Hematopoietic multipotent progenitor cell treated with erythropoietin and hydrocortisone succinate and interleukin-3 and kit ligand, for 8 days (in vitro differentiated cells): ENCODE results near the gene VSNL1.

Experiments
- DNase-seq: peaks from one replicate; pipeline ENCODE4 v3.0.0-alpha.2; 2015

Gene VSNL1

DNA sequence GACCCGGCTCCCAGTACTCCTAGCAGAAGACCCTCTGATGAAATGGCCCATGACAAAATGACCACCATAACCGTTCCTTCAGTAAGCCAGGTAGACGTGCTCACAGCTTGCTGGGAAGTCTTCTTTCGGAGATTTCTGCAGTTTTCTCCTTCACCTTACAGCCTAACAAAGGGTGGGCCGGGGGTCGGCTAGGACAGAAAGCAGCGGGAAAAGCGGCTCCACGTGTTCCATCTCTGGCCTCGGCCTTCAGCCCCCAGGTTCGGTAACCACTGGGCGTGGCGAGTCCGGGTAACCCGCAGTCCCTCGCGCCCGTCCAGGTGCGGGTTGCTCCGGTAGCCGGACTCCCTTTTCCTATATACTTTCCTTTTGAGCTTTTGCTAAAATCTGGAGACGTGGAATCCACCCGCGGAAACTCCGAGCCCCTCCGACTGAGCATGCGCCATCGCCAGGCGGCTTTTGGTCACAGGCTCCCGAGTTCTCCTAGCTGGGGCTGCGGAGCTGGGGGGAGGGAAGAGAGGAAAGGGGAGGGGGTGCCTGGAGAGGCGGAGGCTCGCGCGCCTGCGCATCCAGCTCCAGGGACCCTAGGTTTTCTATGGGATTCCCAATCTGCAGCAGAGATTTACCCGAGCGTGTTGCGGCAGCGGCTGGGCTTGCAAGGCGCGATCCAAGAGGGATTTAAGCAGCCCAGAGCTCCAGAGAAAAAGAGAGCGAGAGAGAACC is at the start of gene VSNL1:
Gene VSNL1 (plus strand): TSS at position 604 of the 720 bp plus-strand sequence. CDS start 51,379 bp downstream, outside the sequence.
- no peak for DNase-seq

DNA sequence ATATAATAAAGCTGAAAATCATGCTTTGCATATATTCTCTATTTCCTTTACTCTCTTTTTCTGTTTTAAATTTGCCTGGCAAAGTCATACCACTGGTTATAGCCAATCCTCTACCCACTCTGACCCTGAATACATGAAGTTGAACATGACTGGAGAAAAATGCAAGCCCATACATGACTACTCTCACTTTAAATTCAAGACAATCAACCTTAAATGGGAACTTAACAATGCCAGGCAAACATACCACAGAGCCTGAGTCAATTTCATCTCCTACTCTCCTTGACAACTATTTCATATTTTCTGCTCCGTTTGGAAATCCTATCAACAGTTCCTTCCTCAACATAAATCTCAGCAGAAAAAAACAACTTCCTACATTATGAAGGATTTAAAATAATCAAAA is 44.9 kb upstream of the VSNL1 start:
- DNase-seq, result no peak

DNA sequence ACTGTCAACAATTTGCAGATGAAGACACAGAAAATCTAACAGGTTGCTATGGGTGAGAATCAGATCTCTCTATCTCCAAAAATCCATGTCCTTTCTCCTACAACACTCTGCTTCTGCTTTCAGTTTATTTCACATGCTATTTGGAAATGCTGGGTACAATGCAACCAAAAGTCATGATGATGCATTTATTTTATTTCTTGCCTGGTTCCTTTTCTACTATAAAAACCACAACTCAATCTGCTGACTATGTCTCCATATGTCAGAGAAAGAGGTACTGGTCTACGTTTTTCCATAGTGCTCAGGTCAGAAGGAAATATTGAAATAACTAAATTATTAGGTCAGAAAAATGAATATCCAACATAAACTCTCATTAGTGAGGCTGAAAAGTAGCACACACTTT is 42.8 kb upstream of the VSNL1 start:
- DNase-seq, result no peak

DNA sequence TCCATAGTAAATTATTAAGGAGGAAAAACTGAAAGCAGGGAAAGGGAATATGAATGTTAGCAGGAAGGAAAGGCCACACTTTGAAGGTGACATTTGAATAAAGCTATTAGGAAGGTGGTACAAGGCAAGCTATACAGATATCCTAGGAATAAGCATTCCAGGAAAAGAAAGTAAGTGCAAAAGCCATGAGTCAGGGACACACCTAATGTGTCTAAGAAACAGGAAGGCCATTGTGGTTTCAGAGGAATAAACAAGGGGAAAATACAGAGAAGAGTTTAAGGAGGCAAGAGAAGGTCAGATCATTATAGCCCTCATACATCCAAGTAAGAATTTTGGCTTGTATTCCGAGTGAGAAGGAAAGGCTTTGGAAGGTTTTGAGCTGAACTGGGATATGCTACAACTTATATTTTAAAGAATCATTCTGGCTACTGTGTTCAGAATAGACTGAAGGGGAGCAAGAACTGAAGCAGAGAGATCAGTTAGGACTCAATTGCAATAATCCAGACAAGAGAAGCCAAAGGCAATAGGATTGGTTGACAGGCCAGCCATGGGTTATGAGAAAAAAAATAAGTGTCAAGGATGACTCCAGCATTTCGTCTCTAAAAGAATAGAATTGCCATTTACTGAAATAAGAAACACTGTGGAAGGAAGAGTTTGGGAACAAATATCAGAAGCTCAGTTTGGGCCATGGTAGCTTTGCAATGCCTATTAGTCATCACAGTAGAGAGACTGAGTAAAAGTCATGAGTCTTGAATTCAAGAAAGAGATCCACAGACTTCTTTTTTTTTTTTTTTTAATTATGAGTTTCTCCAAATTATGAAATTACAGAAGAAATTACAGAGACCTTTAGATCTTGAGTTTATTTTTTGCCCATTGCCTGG is 33.5 kb upstream of the VSNL1 start:
- no peak for DNase-seq

DNA sequence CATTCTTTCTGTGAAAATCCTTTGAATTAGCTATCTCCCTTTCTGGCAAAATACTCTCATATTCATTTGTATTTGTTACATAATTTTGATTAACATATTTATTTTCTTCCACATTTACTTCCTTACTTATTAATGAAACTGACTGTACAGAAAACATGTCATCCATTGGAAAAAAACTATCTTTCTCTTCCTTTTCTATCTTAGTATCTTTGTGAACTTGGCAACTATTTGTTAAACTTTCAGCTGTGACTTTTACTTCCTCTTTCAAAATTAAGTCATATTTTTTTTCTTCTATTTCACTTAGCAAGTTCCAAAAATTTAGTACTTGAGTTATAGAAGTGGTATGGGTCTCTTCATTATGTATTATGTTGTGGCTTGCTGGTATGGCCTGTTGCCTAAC is 24.8 kb upstream of the VSNL1 start:
- DNase-seq, result no peak

DNA sequence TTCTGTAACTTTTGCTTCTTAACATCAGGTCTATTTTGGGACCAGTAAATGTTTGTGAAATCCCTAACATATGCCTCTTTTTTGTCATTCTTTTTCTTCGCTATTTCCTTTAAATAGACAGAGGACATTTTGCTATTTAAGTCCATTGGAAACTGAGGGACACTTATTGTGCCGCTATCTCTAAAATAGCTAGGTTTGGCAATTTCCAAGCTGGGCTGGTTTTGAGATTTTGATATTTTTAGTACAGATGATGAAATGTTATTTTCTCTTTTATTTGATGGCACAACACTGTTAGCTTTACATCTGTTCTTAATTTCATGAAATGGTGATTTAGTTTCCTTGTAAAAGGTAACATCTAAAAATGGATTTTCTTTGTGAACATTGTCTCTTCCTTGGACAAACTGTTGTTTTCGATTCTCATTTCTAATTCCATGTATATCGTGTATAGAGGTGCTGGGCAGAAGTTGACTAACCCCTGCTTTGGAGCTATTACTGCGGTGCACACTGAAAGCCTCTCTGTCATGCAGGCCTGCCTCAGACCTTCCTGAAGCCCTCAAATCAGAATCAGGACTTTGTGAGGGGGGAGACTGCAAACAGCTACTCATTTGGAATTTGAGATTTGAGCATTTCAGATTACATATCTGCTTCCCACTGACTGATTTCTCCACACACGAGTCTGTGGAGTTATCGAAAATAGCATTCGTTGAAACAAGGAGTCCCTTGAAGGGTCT is 22.9 kb upstream of the VSNL1 start:
- no peak for DNase-seq

DNA sequence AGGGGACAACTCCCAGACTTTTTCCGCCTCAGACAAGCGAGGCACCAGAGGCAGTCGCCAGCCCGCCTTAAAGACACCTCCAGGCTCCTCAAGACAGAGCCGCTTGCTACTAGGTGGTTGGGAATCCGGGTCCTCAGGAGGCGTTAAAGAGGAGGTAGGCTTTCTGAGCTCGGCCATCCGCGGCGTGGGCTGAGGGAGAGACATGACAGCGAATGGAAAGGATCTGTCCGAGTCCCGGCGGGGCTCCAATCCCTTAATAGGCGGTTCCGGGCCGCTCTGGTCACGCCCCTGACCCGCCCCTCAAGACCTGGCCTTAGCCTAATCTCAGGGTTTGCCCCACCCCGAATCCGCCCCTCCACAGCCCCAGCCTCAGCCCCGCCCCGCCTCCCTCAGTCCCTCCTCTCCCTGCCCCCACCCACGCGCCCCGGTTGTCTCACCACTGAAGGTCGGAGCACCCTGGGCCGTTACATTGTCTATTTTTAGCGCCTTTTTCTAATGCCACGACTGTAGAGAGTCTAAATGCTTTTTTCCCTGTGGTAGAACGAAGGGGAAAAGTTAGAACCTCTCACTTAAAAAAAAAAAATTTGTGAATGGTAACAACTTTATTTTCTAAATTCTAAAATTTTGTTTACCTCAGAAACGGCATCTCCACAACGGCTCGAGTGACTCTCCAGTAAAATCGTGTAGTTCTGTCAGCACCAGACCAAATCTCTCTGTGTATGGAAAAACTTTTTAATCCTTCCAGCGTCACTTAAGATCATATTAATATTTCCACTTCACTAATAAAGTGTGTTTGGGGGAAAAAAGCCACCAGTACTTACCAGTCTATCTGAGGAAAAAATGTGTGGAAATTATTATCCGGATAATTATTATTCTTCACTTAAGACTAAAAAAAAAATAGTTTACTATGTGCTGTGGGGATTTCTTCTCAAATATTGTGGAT is 22.0 kb upstream of the VSNL1 start, which contains the start of gene RAD51AP2:
Gene RAD51AP2 (minus strand): TSS at position 229 of the 943 bp plus-strand sequence. CDS start 25 bp downstream, at position 204.
- DNase-seq, result peak; percentile 42

DNA sequence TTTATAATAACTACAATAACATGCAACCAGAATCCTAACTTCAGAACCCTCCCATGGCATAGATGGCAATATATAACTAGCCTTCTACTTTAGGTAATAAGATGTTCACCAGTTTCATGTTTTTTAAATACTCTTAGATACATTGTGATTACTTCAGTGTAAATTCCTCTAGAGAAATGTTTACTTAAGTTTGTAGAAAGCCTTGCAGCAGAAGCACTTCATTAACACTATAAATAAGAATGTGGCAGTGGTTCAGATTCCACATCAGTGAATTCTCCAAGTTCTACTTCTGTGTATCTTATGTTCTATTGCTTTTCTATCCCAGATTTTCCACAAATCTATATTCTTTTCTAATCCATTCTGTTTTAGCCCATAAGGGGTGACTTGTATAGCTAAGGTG is 21.0 kb upstream of the VSNL1 start:
- no peak for DNase-seq

DNA sequence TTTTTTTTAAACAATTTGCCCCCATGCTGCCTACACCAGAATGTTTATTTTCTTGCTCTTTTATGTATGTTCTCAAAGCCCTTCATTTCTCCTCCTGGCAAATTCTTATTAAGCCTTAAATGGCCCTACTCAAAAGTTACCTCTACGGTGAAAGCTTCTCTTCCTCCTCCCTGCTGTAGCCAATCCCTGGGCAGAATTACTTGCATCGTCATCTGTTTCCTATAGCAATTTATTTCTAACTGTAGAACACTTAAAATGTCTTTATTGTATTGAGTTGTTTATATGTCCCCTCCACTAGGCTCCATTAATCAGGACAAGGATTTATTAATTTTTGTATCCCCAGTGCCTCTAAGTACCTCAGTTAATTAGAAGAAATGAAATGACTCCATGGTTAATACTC is 19.7 kb upstream of the VSNL1 start:
- DNase-seq, result no peak

DNA sequence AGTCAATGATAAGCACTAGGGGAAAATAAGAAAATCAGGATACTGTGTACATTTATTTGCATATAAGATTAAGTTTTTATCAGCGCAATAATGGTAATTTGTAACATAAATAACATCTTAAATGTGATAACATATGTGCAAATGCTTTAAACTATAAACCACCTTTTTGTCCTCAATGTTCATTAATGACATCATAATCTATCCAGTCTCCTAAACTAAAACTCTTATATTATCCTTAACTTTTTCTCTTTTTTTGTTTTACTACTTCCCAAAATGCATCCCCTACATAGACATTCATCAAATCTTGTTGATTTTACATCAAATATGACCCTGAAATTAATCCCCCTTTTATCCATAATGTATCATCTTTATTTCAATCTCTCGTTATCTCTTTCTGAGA is 18.9 kb upstream of the VSNL1 start:
- DNase-seq, result no peak

DNA sequence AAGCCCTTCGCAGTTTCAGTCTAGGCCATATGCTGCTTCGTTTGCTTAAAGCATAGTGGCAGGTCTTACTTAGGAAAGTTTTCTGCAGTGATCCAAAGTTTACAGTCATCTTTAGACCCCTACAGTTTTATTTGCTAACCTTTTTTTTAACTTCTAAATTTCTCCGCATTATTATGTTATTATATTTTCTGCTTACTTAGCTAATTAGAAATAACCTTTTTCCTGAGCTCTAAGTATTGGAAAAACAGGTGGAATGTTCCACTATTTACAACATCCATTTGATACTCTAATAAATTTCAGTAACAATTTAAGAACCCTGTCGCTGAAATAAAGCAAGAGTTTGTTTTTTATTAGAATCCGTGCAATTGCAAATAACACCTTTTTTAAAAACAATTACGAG is 18.2 kb upstream of the VSNL1 start:
- DNase-seq, result no peak

DNA sequence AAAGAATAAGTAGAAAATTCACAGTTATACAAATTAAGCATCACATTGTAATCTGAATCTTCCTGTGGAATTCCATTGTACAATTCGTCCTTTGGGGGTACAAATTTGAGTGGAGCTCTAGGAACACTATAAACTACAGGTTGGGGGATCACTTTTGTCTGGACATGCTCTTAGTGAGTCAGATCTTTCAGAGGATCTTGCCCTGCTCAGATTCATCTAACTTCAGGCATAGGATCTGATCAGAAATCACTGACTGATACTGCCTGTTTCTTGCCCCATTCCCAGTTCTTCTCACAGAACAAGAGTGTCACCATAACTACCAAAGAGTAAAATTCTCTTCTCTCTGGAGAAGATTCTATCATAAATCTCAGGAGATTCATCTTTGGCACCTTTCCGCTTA is 10.7 kb upstream of the VSNL1 start:
- DNase-seq, result no peak

DNA sequence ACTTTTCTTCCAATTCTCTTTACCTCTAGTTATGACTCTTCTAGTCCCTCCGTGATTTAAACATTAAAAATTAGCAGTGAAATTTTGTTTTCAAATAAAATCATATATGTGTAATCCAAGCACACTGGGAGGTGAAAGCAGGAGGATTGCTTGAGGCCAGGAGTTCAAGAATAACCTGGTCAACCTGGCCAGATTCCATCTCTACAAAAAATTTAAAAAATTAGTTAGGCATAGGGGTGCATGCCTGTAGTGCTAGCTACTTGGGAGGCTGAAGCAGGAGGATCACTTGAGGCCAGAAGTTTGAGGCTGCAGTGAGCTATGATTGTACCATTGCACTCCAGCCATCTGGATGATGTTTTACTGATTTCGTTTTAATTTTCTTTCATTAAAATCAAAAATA is 7.0 kb upstream of the VSNL1 start:
- no peak for DNase-seq

DNA sequence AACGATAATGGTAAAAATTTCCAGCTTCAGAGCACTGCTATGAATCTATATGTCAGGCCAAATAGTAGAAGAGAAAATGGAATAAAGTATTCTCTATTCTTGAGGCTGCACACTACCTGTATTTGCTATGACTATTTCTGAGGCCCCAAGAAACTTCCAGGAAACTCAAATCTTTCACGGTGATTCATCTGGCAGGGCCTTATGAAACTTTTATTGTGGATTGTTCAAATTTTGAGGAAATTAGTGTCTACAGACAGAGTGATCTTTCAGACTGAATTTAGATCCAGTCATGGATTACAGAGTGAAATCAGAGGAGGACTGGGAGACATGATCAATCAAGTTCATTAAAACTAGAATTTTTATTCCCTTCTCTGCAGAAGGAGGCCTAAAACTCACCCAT is 4.1 kb upstream of the VSNL1 start:
- DNase-seq, result no peak

DNA sequence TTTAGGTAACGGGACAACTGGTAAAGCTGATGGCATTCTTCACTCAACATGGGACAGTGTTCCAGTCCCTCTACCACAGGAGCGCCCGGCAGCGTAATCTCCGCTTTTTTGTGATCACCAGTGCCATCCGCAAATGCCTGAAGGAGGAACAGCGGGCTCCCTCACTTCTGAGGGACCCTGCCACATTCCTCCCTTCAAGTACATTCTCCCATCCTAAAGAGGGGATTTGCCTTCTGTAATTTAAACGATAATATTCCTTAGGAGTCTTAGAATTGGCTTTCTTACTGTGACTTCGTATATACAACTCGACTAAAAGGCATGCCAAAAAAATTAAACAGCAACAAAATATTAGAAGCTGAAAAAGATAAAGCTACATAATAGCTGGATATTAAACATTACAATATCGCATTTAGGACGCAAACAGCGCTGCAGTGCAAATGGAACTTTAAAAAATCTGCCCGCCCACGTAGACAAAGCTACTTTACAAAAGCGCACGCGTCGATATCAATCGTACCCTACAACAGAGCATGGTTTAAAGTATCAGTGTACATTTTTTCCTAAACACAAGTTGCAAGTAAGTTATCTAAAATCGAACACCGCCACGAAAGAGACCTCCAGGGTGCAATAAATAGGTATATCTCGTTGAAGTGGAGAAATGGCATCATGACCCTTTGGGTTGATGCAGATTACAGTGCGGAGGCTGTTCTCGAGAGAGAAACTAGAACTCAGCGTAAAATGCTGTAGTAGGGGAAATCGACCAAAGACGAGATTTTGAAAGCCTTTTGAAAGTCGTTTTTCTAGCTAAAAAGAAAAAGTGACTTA is 2.3 kb upstream of the VSNL1 start:
- DNase-seq, result no peak

DNA sequence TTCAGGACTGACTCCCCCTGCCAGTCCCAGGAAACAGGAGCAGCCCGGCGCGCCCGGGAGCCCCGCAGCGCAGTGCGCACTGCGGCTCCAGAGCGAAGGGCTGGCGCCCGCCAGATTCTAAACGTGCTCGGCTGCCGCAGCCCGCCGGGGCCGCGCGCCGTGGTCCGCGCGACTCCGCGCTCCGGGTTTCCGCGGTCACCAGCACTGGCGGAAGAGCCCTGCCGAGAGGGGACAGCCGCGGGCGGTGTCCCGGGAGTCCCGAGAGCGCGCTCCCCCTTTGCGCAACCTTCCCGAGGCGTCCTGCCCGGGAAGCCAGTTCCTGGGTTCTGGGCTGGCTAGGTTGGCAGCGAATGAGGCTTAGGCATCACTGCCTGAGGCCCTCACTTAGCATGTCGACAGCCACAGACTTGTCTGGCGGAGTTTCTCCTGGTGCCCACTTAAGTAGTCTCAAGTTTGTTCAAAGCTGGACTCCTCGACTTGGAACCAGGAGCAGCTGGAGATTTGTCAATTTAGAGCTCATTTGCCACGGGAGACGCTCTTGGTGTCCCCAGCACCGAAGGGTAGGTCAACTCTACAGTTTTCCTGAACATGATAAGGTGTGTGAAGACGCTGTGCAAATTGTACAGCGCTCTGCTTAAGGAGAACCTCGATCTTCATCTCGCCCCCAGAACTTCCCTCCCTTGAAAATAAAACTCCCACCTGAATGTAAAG is 1.5 kb upstream of the VSNL1 start:
- no peak for DNase-seq

DNA sequence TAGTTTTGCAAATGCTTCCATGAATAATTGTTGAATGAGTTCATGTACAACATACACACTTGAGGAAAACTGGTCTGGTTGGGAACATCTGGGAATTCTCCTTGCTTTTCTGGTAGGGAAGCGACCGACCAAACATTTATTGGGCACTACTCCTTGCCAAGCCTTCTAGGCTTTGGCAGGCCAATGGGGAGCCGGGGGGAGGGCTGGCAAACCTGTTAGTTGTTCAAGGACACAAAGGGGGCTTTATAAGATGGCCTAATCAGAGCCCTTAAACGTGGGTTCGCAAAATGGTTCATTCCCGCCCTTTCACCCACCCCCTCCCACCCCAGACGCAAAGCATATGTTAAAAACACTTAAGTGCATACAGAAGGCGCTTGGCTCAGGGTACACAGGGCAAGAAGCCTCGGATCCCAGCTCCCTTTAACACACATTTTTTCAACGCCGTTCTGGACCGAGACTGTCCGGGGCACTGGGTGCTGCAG is 844 bp upstream of the VSNL1 start:
- DNase-seq, result no peak

DNA sequence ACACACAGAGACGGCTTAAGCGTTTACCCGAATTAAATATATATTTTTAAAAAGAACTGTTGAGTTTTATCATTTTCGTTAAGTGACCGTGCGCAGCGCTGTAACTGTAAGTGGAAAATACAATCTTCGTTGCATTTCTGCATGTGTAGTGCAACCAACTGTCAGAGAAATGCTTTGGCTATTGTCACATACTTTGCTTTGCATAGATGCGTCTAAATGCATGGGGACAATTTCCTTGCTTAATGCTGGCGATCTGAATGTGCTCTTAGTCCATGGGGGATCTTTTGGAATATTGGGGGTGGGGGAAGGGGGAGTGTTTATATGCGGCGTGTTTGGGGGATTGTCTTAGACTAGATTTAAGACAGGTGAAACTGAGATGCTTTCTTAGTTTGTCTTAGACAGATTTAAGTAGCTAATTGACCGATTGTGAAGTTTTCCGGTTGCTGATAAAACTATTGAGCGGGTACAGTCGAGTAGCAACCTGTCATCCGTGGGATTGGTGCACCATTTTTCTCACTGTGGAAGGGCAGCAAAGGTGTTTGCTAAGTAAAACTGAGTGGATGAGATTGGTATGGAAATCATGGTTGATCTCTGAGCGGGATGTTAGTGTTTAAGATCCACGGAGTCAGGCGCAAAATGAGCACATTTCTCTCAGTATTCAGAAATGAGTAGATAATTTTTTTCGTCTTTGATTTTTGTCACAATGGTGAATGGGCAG is 476 bp downstream of the VSNL1 start:
- DNase-seq, result no peak

DNA sequence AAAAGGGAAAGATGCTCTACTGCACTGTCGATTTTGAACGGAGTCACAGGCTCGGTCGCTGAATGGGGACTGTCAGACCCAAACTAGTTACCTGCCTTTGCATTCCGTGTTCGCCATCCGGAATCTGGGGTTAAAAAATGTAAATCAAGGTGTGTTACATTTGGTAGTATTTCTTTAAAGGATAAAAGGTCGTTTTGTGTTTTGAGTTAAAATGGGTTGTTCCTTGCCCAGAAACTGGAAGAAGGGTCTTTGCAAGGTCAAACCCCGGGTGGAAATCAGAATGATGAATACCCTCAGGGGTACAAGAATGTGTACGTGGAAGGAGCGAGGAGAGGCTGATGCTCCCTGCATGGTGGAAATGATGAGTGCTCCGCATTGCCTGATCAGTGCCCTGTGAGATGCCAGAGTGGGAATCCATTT is 1.0 kb downstream of the VSNL1 start:
- no peak for DNase-seq

DNA sequence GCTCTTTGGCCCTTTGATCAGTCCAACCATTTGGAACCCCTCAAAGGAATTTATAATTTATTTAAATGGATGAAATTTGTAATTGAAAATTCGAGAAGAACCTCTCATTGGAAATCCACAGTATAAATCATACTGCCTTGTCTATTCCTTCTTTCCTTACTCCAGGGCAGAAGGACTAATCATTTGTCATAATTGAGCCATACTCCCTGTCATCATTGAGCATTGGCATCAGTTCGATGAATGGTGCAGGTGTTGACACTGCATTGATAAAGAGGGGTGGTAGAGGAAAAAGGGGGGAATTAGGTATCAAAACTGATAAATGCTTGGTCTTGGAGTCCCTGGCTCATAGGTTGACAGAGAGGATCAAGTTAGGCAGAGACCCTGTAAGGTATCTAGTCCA is 2.0 kb downstream of the VSNL1 start:
- DNase-seq, result no peak
